ENCODE data around the gene SEC23B.
"Not testable (repeated sequence)": the region's sequence is repeated elsewhere in the genome, so short reads cannot be mapped to it uniquely, and the experiment has no call there.

SEC23B gene

GRCh38 chr20:18507218-18508191 is at the start of gene SEC23B:
Gene SEC23B, plus strand, starts transcription at chr20:18507940. Its CDS starts 2,896 bp downstream, at chr20:18510836.
- DNase-seq = peak; percentile 78

- DNase-seq = no peak
Observed at GRCh38 chr20:18465536-18466200, 42.1 kb upstream of the SEC23B start.

- peak; percentile 67 for DNase-seq
Observed at GRCh38 chr20:18466574-18466893, 41.2 kb upstream of the SEC23B start.

- DNase-seq = peak; percentile 88
Observed at GRCh38 chr20:18466894-18467730, 40.6 kb upstream of the SEC23B start, which contains the start of the genes DZANK1 and POLR3F. Gene DZANK1, minus strand, starts transcription at chr20:18467030. Its CDS starts 1,672 bp downstream, at chr20:18465358. Gene POLR3F, plus strand, starts transcription at chr20:18467390. Its CDS starts 117 bp downstream, at chr20:18467507.

DNA sequence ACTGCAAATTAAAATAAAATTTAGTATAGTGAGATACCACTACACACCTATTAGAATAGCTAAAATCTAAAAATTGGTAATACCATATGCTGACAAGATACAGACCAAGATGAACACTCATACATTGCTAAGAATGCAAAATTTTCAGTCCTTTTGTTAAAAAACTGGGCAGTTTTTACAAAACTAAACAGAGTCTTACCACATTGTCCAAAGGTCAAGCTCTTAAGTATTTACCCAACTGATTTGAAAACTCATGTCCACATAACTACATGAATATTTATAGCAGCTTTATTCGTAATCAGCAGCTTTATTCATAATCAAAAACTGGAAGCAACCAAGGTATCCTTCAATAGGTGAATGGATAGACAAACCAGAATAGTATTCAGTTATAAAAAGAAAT is 30.5 kb upstream of the SEC23B start:
- DNase-seq = no peak

DNA sequence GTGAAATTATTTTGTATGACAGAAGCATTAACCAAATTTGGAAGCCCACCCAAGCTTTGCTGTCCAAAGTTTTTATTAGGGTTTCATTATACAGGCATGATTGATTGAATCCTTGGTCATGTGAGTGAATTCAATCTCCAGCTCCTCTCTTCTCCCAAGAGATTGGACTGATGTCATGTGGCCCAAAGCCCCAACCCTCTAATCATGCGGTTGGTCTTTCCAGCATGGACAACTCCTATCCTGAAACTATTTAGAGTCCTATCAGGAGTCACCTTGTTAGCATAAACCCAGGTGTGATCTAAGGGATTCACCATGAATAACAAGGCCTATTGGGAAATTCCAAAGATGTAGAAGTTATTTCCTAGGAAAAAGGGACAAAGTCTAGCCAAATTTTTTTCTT is 29.9 kb upstream of the SEC23B start:
- no peak for DNase-seq

DNA sequence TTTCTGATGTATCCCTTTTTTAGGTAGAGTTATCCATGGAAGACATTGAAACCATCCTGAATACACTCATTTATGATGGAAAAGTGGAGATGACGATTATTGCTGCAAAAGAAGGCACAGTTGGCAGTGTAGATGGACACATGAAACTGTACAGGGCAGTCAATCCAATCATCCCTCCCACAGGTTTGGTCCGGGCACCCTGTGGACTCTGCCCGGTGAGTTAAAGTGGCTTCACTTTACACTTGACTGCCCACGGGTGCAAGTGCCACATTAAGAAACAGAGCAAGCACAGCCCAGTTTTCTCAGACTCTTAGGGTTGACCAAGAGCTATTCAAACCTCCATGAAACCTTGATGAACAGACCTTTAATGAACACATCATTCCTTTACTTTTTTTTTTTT is 26.1 kb upstream of the SEC23B start:
- DNase-seq = no peak

DNA sequence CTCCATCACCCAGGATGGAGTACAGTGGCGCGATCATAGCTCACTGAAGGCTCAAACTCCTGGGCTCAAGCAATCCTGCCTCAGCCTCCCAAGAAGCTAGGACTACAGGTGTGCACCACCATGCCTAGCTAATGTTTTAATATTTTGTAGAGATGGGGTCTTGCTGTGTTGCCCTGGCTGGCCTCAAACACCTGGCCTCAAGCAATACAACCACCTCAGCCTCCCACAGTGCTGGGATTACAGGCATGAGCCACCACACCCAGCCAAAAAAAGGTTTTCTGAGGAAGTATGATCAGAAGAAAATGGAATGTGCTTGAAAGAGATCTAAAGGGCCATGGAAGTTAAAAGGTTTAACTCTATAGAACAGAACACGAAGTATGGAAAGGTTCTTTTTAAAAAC is 19.4 kb upstream of the SEC23B start:
- no peak for DNase-seq

- DNase-seq = peak; percentile 24
Observed at GRCh38 chr20:18496042-18496441, 11.7 kb upstream of the SEC23B start.

- DNase-seq = peak; percentile 63
Observed at GRCh38 chr20:18496740-18497592, 10.8 kb upstream of the SEC23B start, which contains the start of gene RBBP9. Gene RBBP9, minus strand, starts transcription at chr20:18497225. Its CDS starts 58 bp downstream, at chr20:18497167.

DNA sequence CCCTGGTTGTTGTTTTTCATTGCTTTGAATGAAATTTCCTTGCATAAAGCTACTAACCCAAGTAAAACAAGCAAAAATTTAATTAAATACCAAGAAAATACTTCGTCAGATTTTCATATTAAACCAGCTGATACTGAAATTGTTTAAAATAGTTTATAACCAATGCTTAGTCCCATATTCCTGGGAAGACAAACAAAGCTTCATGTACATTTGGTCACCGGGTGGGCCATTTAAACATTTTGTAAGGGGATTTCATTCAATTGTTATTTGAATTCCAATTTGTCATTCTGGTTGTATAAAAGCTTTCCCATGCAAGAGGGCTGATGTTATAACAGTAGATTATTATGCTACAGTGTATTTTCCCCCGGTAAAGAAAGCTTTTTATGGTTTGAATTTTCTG is 10.1 kb upstream of the SEC23B start:
- DNase-seq = no peak

DNA sequence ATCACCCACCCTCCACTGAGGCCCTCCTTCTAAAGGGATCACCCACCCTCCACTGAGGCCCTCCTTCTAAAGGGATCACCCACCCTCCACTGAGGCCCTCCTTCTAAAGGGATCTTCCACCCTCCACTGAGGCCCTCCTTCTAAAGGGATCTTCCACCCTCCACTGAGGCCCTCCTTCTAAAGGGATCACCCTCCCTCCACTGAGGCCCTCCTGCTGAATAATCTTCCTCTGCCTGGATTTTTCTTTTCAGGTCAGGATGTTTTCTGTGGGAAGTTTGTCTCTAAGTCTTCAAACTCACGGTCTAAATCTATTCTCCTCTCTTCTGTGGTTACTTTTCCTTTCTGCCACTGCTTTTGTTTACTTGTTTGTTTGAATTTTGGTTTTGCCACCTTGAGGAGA is 6.1 kb upstream of the SEC23B start:
- DNase-seq = not testable (repeated sequence)

GRCh38 chr20:18504479-18505060 is 3.2 kb upstream of the SEC23B start:
- DNase-seq = no peak

DNA sequence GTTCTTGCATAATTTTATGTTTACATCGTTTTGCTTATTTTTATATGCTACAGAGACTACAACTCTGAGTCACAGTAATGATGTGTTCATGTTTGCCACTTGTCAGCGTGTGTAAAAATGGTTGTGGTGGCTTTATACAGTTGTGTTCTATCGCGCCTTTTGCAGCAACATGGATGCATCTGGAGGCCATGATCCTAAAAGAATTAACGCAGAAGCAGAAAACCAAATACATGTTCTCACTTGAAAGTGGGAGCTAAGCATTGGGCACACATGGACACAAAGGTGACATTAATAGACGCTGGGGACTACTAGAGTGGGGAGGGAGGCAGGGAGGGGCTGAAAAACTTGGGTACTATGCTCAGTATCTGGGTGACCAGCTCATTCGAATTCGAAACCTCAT is 996 bp upstream of the SEC23B start:
- DNase-seq = no peak

DNA sequence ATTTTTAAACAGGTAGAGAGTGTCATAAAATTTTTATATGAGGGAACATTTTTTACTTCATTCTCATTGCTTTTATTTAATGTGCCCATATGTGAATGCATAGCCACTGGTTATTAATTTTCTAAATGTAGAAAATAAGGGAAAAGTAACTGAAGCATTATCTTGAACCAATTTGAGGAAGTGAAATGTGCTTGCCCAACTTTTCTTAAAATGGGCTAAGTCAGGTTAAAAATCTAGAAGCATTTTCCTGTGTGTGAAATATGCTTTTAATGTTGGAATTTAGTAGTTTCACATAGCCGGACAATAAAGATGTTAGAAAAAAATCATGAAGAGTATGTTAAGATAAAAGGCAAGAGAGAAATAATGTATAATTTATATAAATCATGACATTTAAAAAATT is 3.8 kb downstream of the SEC23B start:
- DNase-seq = no peak

- DNase-seq = no peak
Observed at GRCh38 chr20:18513208-18513607, 5.5 kb downstream of the SEC23B start.

GRCh38 chr20:18514127-18514526 is 6.4 kb downstream of the SEC23B start:
- no peak for DNase-seq

DNA sequence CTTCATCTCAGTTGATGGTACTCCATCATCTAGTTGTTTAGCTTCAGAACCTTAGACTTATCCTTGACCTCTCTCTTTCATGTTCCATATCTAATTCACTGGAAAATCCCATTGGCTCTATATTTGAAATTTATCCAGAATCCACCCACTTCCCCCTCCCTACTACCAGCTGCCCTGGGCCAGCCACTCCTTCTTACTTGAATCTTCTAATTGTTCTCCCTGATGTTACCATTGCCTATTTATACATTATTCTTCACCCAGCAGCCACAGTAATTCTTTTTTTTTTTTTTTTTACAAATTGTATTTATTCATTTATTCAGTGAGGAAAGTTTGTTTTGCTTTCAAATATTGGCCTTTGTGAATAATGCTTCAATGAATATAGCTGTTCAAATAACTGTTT is 8.2 kb downstream of the SEC23B start:
- DNase-seq = no peak

GRCh38 chr20:18522066-18522465 is 14.3 kb downstream of the SEC23B start:
- not testable (repeated sequence) for DNase-seq

GRCh38 chr20:18523066-18523465 is 15.3 kb downstream of the SEC23B start:
- no peak for DNase-seq

DNA sequence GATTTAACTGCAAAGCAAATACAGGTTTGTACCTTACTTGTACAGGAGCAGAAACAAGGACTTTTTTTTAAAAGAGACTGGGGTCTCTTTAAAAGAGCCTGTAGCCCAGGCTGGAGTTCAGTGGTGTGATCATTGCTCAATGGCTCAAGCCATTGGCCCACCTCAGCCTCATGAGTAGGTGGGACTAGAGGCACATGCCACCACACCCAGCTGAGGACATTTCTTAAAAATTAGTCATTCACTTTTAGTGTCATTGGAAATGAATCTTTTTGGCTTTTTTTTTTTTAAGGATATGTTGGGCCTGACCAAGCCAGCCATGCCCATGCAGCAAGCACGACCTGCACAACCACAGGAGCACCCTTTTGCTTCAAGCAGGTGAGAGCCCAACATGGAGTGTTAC is 16.9 kb downstream of the SEC23B start:
- no peak for DNase-seq

- DNase-seq = not testable (repeated sequence)
Observed at GRCh38 chr20:18526761-18527160, 19.0 kb downstream of the SEC23B start.
